ENCODE results near the gene E2F4.

DNA sequence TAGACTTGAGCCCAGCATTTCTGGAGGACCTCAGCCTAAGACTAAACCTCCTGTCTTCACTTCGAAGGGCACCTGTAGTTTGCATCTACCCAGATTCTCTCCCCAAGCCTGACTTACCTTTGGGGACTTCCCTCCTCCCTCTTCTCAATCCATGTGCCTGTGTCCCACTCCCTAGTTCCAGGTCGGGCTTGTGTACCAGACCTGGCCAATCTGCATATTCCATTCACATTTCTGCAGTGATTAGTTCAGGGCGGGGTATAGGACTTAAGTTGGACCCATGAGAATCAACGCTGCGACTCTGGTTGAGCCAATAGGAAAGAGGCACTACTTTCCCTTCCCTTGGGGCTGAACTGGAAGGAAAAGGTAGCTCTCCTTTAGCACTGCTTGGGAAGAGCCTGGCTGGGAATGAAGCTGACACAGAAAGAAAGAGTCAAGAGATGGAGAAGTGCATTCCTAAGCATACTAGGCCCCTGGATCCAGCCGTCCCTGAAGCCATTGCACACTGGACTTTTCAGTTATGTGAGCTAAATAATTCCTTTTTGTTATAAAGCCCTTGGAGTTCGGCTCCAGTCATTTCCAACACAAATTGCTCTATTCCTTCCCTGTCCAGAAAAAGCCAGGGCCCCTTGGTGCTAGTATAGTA, 34.7 kb upstream of the E2F4 start:
- no peak for TF ChIP-seq POLR2AphosphoS5 (IDR thresholded peaks at IDR 0.05; ENCODE audit: low read length)
- no peak for TF ChIP-seq SP1 (IDR thresholded peaks at IDR 0.05; ENCODE audit: low read depth, low read length)
- TF ChIP-seq CTCF (IDR thresholded peaks at IDR 0.05 in 2 of 3, conservative IDR thresholded peaks at IDR 0.05 in 1 of 3; ENCODE audit: control insufficient read depth in 2 of 3, extremely low read depth in 1 of 3, insufficient read depth in 1 of 3, low read depth in 3 of 3, low read length in 3 of 3) = no peak
- TF ChIP-seq SMAD5 (IDR thresholded peaks at IDR 0.05; ENCODE audit: low read depth) = no peak
- TF ChIP-seq FOXM1 (IDR thresholded peaks at IDR 0.05; ENCODE audit: low read depth, low read length) = no peak
- TF ChIP-seq, protein P1, sequence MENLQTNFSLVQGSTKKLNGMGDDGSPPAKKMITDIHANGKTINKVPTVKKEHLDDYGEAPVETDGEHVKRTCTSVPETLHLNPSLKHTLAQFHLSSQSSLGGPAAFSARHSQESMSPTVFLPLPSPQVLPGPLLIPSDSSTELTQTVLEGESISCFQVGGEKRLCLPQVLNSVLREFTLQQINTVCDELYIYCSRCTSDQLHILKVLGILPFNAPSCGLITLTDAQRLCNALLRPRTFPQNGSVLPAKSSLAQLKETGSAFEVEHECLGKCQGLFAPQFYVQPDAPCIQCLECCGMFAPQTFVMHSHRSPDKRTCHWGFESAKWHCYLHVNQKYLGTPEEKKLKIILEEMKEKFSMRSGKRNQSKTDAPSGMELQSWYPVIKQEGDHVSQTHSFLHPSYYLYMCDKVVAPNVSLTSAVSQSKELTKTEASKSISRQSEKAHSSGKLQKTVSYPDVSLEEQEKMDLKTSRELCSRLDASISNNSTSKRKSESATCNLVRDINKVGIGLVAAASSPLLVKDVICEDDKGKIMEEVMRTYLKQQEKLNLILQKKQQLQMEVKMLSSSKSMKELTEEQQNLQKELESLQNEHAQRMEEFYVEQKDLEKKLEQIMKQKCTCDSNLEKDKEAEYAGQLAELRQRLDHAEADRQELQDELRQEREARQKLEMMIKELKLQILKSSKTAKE (IDR thresholded peaks at IDR 0.05; ENCODE audit: low read depth, poor library complexity, severe bottlenecking) = no peak
- TF ChIP-seq SIN3A (IDR thresholded peaks at IDR 0.05; ENCODE audit: low read depth, low read length) = no peak
- TF ChIP-seq, protein P2, sequence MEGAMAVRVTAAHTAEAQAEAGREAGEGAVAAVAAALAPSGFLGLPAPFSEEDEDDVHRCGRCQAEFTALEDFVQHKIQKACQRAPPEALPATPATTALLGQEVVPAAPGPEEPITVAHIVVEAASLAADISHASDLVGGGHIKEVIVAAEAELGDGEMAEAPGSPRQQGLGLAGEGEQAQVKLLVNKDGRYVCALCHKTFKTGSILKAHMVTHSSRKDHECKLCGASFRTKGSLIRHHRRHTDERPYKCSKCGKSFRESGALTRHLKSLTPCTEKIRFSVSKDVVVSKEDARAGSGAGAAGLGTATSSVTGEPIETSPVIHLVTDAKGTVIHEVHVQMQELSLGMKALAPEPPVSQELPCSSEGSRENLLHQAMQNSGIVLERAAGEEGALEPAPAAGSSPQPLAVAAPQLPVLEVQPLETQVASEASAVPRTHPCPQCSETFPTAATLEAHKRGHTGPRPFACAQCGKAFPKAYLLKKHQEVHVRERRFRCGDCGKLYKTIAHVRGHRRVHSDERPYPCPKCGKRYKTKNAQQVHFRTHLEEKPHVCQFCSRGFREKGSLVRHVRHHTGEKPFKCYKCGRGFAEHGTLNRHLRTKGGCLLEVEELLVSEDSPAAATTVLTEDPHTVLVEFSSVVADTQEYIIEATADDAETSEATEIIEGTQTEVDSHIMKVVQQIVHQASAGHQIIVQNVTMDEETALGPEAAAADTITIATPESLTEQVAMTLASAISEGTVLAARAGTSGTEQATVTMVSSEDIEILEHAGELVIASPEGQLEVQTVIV (IDR thresholded peaks at IDR 0.05; ENCODE audit: borderline replicate concordance, partially characterized antibody) = no peak
- TF ChIP-seq USF1 (IDR thresholded peaks at IDR 0.05; ENCODE audit: borderline replicate concordance, extremely low read length, insufficient read depth, low read depth, low read length) = no peak
- no peak for TF ChIP-seq POLR2A (IDR thresholded peaks at IDR 0.05; ENCODE audit: low read depth, low read length)
- no peak for TF ChIP-seq ZZZ3 (IDR thresholded peaks at IDR 0.05; ENCODE audit: control insufficient read depth, insufficient read length, low read depth)
- no peak for TF ChIP-seq ZNF274 (IDR thresholded peaks at IDR 0.05; ENCODE audit: insufficient read depth, insufficient read length)
